ENCODE results near the gene PROSER1. TPM values are rescaled to one million over a fixed set of nuclear protein-coding genes. Genes with fewer than 3 reads are reported as not detected.
"Not testable (repeated sequence)": the region's sequence is repeated elsewhere in the genome, so short reads cannot be mapped to it uniquely, and the experiment has no call there.

PROSER1 gene
- polyA plus RNA-seq (ENCODE audit: insufficient read length), result 54.2 TPM
- long read RNA-seq, donor 1, partial matches to known transcripts, result 21 of 24 reads
- long read RNA-seq, donor 1, other reads (novel, unspliced or antisense), result 0 of 24 reads
- long read RNA-seq, donor 2, partial matches to known transcripts, result 71 of 73 reads
- long read RNA-seq, donor 2, other reads (novel, unspliced or antisense), result 0 of 73 reads
- long read RNA-seq, donor 3, full-length matches to known transcripts, result 2 of 20 reads
- long read RNA-seq, donor 3, partial matches to known transcripts, result 18 of 20 reads
- long read RNA-seq, donor 3, other reads (novel, unspliced or antisense), result 0 of 20 reads
- long read RNA-seq, donor 4, partial matches to known transcripts, result 0 of 1 reads
- long read RNA-seq, donor 4, other reads (novel, unspliced or antisense), result 0 of 1 reads
- long read RNA-seq, donor 5, partial matches to known transcripts, result 16 of 18 reads
- long read RNA-seq, donor 5, other reads (novel, unspliced or antisense), result 0 of 18 reads
- long read RNA-seq, donor 6, partial matches to known transcripts, result 6 of 9 reads
- long read RNA-seq, donor 6, other reads (novel, unspliced or antisense), result 0 of 9 reads
- long read RNA-seq, donor 7, partial matches to known transcripts, result 22 of 26 reads
- long read RNA-seq, donor 7, other reads (novel, unspliced or antisense), result 0 of 26 reads
- long read RNA-seq, donor 8, partial matches to known transcripts, result 5 of 7 reads
- long read RNA-seq, donor 8, other reads (novel, unspliced or antisense), result 0 of 7 reads

GRCh38 chr13:39037880-39038568 lies at the start of gene PROSER1, which contains the start of gene NHLRC3:
Gene PROSER1 (minus strand): TSS chr13:39038089. CDS start chr13:39037242, 847 bp downstream.
Gene NHLRC3 (plus strand): TSS chr13:39038456. CDS start chr13:39038640, 184 bp downstream.
- peak; percentile 96 for DNase-seq

- DNase-seq, result not testable (repeated sequence)
These were observed 48.5 kb upstream of the PROSER1 start for GRCh38 chr13:39086251-39086945.

DNA sequence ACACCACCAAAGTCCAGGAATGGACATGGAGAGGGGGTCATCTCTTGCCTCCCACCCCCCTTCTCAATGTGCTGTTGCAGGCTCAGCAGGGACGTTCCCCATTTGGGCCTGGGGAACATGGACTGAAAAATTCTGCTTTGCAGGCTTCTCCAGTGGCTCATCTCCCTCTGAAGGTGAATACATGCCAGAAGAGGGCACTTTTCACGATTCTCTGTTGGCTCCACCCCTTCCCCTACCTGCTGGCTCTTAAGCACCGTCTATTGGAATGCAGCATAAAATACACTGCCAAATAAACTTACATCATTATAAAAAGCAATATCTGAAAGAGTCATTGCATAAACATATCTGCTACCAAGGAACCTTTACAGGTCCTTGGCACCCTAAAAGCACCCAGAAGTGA lies 36.1 kb upstream of the PROSER1 start:
- no peak for DNase-seq

DNA sequence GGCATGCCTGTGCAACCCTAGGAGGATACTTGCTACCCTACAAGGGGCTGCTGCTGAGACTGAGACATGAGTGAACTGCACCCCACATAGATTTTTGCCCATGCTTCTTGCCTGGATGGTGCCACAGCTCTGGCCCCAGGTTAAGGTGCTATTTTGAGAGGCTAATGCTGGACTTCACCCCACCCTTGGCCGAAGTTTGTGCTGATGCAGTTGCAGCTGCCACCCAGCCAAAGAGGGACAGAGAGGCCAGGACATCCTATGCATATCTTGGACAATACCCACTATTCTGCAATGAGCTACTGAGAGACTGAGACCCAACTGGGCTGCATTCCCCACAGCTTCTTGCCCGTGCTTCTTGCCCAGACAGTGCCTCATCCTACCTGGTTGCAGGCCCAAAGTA lies 35.0 kb upstream of the PROSER1 start:
- DNase-seq, result no peak

DNA sequence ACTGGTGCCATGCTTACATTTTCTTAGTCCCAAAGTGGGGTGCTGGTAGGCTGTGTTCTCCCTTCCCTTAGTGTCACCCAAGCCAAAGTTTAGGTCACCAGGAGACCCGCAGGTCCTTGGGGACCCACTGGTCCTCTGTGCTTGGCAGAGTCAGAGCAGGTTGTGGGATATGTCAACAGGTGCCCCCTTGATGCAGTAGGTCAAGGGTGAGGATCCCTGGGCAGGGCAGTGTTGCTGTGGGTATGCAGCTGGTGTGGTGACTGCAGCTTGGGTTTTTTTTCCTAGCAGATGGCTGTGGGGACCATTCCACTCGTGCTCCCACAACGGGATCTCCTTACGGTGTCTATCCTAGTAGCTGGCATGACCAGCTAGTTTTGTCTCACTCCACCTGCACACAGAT lies 24.1 kb upstream of the PROSER1 start:
- no peak for DNase-seq

GRCh38 chr13:39058040-39058439 lies 20.2 kb upstream of the PROSER1 start:
- DNase-seq, result no peak

DNA sequence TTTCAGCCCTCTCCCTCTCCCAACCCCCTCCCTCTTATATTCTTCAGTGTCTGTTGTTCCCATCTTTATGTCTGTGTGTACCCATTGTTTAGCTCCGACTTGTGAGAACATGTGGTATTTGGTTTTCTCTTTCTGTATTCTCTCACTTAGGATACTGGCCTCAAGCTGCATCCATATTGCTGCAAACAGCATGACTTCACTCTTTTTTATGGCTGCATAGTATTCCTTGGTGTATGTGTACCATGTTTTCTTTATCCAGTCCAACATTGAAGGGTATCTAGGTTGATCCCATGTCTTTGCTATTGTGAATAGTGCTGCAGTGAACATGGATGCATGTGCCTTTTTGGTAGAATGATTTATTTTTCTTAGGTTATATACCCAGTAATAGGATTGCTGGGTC lies 18.1 kb upstream of the PROSER1 start:
- DNase-seq, result no peak

DNA sequence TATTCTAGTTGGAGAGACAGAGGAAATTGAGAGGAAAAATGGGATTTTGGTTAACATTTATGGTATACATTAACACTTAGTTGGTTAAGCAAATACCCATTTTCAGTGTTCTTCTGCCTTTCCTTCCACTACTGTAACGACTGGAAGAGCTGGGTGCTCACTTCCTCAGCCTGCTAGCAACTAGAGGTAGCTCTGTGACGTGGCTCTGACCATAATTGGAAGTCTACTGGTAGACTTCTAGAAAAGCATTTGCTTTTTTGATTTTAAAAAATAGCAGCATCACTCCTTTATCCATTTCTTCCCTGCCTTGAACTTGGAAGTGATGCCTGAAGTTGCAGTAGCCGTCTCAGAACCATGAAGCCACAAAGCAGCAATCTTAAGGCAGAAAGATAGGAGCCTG lies 16.2 kb upstream of the PROSER1 start:
- no peak for DNase-seq

GRCh38 chr13:39052944-39053343 lies 15.1 kb upstream of the PROSER1 start:
- no peak for DNase-seq

DNA sequence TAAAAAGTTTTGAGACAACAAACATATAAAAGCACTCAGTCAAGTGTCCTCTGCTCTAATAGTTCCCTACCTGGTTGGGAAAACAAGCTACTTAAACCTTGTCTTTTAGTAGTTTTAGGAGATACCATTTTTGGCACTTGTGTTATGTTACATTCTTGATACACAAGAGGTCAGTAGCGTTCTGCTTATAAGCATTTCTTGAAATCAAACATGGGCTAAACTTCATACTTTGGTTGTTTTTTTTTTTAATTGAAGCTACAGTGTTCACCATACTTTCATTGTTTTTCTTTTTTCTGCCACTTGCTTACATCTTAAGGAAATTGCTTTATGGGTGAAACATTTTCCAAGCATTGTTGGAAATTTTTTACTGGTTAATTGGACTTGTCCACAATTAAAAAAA lies 13.3 kb upstream of the PROSER1 start:
- DNase-seq, result peak; percentile 39

DNA sequence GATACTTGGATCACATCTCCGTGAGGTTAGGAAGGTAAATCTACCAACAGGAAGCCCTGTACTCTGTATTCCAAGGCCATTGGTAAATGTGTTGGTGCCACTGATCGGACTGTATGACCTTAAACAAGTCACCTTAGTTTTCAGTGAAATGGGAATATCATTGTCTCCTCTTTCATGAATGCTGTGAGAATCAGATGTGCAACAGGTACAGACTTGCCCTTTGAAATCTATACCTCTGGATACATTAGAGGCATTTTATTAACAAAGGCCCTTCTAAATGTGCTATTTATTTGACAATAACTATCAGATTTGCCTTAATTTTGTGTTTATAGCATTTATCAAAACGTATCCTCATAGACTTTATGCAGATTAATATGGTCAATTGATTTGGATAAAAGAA lies 11.4 kb upstream of the PROSER1 start:
- no peak for DNase-seq

DNA sequence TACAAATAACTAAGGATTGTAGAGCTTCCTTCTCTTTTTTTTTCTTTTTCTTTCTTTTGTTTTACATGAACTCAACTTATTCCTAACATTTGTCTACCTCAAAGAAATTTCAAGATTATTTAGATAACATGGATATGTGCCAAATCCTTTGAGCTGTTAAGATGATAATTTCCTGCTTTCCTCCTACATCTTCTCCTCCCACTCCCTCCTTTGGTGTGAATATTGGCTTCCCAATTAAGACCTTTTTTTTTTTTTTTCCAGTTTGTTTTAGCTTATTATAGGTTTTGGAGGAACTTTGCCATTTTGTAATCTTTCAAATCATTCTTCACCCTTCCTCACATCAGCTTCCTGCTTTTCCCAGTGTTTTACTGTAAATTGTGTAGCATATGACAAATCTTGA lies 10.9 kb upstream of the PROSER1 start:
- DNase-seq, result no peak

- peak; percentile 18 for DNase-seq
These were observed 9.7 kb upstream of the PROSER1 start for GRCh38 chr13:39047560-39047959.

- DNase-seq, result no peak
These were observed 6.6 kb upstream of the PROSER1 start for GRCh38 chr13:39044536-39044935.

- DNase-seq, result no peak
These were observed 2.3 kb upstream of the PROSER1 start for GRCh38 chr13:39040206-39040605.

DNA sequence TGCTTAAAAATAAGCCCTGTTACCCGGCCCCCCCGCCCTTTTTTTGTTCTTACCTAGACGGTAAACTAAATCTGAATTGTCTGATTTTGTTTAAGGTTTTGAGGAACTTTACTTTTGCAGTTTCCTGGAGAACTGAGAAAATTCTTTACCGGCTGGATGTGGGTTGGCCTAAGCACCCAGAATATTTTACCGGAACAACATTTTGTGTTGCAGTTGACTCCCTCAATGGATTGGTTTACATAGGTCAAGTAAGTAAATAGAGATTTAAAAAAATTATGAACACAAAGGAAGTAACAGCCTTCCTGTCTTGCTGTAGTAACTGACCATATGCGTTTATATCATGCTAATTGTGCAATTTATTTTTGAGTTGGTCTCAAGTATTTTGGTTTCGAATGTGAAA lies 1.2 kb upstream of the PROSER1 start:
- peak; percentile 3 for DNase-seq

GRCh38 chr13:39038569-39039030 lies 711 bp upstream of the PROSER1 start:
- DNase-seq, result no peak

GRCh38 chr13:39037410-39037879 lies 444 bp downstream of the PROSER1 start:
- DNase-seq, result no peak

DNA sequence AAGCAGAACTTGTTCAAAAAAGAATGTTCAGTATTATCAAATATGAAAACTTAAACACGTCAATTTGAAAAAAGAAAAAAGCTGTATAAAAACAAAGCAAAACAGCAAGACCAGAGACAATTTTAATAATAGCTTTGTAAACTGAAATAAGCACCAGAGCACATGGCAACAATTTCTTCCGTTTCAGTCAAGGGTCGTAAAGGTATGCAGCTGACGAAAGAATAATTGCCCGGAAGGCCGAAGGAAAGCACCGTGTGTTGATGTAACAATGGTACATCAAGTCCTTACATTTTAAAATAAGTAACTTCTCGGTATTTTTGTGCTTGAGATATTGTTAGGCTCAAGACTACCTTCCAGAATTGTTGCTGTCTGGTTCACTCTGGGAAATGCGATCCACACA lies 1.7 kb downstream of the PROSER1 start:
- peak; percentile 35 for DNase-seq

DNA sequence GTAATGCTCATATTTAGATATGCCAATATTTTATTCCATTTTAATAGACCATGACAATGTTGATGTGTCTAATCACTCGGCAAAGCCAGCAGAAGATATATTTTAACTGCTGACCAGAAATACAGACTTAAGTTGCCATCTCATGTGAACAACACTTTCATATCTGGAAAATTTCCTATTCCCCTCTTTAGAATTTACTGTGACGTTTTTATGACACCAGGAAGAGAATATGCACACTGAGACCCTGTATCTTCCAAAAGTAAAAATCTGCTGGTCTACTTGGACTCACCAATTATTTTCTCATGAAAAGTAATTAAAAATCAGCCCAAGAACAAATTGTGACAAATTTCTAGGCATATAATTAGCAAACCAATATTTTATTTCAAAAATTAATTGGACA lies 2.1 kb downstream of the PROSER1 start:
- DNase-seq, result no peak

DNA sequence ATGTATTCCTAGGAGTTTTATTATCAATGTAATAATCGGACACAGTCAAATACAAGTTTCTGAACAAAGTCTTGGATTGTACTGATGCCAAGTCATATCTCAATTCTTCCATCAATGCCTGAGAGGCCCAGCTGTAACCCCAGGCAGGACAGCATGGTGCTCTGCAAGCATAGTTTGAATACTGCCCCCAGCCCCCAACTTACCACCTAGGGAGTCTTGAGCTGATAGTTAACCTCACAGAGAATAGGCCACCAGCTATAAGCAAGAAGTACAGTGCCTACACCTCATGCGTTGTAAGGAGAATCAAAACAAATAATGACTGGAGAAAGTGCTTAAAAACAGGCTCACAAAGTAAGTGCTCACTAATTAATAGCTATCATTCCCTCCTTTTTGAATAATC lies 2.7 kb downstream of the PROSER1 start:
- DNase-seq, result no peak

DNA sequence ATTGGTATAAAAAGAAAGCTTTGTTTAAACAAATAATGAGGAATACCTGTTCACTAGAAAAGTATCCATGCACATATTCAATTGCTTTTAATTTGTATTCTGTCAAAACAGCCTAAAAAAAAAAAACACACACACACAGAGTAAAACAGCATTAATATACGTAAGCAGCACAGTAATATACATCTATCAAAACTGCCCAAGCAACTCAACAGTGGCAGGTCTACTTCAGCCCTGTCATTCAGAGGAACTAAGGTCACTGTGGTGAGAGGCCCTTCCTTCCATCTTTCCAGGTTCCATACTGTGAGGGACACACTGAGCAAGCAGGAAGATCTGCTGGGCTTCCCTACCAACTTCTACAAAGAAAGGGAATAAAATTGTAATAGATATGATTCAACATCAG lies 3.8 kb downstream of the PROSER1 start:
- DNase-seq, result no peak

All from left kidney (tissue), 8 donors.